ENCODE data around the gene HLA-C.
A peak's percentile ranks its signal among the peaks of the same experiment; 100 is the strongest.
"Not testable (repeated sequence)": the region's sequence is repeated elsewhere in the genome, so short reads cannot be mapped to it uniquely, and the experiment has no call there.

The HLA-C gene

DNA sequence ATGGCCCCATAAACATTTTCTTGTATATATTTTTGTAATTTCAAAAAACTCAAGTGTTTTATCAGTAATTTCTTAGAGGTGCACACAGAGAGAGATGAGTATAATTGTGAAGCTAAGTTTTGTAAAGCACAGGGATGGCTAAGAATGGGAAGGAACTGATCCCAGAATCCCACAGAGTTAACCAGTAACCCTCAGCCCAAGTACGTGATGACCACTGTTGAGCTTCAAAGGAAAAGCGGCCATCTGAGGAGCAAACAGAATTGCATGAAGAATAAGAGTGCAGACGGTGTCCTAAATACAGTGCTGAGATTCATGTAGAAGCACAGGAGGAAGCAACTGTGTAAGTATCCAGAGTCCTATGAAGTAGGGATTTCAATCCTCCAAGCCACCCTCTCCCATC lies 28.1 kb upstream of the HLA-C start:
- Histone ChIP-seq H3K9me3 (ENCODE audit: insufficient read depth, low read depth, low read length) (no peaks in the 10 kb centered on the region; the same call in 1 of the 2 replicates), H3K4me1 (ENCODE audit: insufficient read depth, low read length) (no peaks in the 10 kb centered on the region), H3K27me3 (ENCODE audit: insufficient read depth, low read length) (peaks cover 8% of the 10 kb centered on the region; the same call in 1 of the 2 replicates), H3K4me3 (ENCODE audit: low read length) (no peak overlapping the region), H3K36me3 (ENCODE audit: insufficient read depth, low read length) (no peaks in the 10 kb centered on the region), H3K9ac (ENCODE audit: low read depth, low read length) (no peak overlapping the region), H3K27ac (ENCODE audit: low read depth, low read length) (no peak overlapping the region)
- 95% methylated on average over 3 of the region's 3 CpGs for WGBS

DNA sequence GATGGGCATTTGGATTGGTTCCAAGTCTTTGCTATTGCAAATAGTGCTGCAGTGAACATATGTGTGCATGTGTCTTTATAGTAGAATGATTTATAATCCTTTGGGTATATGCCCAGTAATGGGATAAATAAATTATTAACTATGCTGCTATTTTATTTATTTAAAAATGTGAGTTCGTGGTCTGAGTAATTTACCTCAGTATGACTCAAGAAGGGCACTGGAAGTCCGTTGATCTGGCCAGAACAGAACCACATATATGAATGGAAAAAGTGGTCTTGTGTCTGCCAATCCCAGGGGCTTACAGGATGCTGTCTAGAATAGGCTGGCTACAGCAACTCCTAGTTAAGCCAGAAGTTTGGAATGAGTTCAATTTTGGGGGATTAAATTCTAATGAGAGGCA lies 27.6 kb upstream of the HLA-C start:
- no peaks in the 10 kb centered on the region for H3K36me3 ChIP-seq (ENCODE audit: insufficient read depth, low read length)
- WGBS, result 44% methylated on average over 2 of the region's 2 CpGs
- H3K27ac ChIP-seq (ENCODE audit: low read depth, low read length), result no peak overlapping the region
- H3K9ac ChIP-seq (ENCODE audit: low read depth, low read length), result no peak overlapping the region
- H3K4me3 ChIP-seq (ENCODE audit: low read length), result no peak overlapping the region
- H3K27me3 ChIP-seq (ENCODE audit: insufficient read depth, low read length), result peaks cover 8% of the 10 kb centered on the region; the same call in 1 of the 2 replicates
- H3K9me3 ChIP-seq (ENCODE audit: insufficient read depth, low read depth, low read length), result no peaks in the 10 kb centered on the region; the same call in 1 of the 2 replicates
- H3K4me1 ChIP-seq (ENCODE audit: insufficient read depth, low read length), result no peaks in the 10 kb centered on the region

DNA sequence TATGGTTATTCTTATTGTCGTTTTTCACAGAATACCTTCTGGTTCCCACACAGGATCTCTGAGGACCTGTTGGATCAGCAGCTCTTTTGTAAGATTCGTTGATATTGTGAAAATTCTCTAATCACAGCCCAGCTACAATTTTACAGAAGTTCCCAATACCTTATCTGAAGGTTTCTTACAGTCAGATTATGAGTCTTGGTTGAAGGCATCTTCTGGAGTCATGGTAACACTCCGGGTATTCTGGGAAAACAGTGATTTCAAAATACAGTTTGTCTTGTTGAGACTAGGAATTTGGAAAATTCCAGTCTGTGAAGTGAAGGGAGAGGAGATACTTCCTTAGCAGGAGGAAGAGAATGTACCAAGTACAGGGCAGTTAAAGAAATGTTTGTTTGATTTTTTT lies 22.2 kb upstream of the HLA-C start:
- H3K27ac ChIP-seq (ENCODE audit: low read depth, low read length), result no peak overlapping the region
- 95% methylated on average over 2 of the region's 3 CpGs for WGBS
- no peaks in the 10 kb centered on the region for H3K4me1 ChIP-seq (ENCODE audit: insufficient read depth, low read length)
- no peaks in the 10 kb centered on the region for H3K36me3 ChIP-seq (ENCODE audit: insufficient read depth, low read length)
- no peak overlapping the region for H3K9ac ChIP-seq (ENCODE audit: low read depth, low read length)
- H3K9me3 ChIP-seq (ENCODE audit: insufficient read depth, low read depth, low read length), result no peaks in the 10 kb centered on the region; the same call in 1 of the 2 replicates
- H3K4me3 ChIP-seq (ENCODE audit: low read length), result no peak overlapping the region
- peaks cover 13% of the 10 kb centered on the region; the same call in 1 of the 2 replicates for H3K27me3 ChIP-seq (ENCODE audit: insufficient read depth, low read length)

DNA sequence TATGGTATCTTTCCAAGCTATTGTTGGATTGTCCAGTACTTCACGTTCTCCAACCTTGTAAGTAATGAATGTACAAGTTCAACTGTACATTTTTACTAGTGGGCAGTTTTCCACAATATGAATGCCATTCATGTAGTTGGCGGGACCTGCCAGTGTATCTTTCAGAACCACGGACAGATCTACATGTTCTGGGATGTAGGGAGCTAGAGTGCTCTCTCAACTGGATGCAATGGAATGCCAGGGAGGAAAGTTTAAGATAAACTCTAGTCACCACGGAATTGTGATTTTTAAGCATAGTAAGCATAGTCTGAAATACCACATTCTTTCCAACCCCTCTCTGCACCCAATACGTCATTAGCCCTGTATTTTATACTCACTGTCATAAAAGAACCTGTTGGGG lies 21.5 kb upstream of the HLA-C start:
- Histone ChIP-seq H3K4me1 (ENCODE audit: insufficient read depth, low read length) (no peaks in the 10 kb centered on the region), H3K9me3 (ENCODE audit: insufficient read depth, low read depth, low read length) (no peaks in the 10 kb centered on the region; the same call in 1 of the 2 replicates), H3K9ac (ENCODE audit: low read depth, low read length) (no peak overlapping the region), H3K27me3 (ENCODE audit: insufficient read depth, low read length) (peaks cover 13% of the 10 kb centered on the region; the same call in 1 of the 2 replicates), H3K4me3 (ENCODE audit: low read length) (no peak overlapping the region), H3K36me3 (ENCODE audit: insufficient read depth, low read length) (no peaks in the 10 kb centered on the region), H3K27ac (ENCODE audit: low read depth, low read length) (no peak overlapping the region)
- 25% methylated on average over 3 of the region's 5 CpGs for WGBS

DNA sequence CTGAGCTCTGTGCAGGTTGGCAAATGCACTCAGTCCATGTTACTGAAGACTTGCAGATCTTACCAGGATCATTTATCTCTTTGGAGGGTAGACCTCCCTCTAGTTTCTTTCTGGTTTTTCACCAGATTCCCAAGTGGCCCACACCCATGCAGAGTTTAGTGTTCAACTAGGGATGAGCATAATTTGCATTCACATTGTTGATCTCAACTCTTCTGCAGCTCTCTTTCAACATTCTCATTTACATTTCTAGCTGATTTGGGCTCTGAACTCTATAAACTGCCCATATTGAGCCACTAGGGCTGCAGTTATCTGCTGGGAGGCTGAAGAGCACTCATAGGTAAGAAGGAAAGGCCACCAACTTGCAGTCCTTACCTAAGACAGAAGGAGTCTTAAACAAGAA lies 17.9 kb upstream of the HLA-C start:
- Histone ChIP-seq H3K27ac (ENCODE audit: low read depth, low read length) (no peak overlapping the region), H3K36me3 (ENCODE audit: insufficient read depth, low read length) (no peaks in the 10 kb centered on the region), H3K9me3 (ENCODE audit: insufficient read depth, low read depth, low read length) (no peaks in the 10 kb centered on the region), H3K4me1 (ENCODE audit: insufficient read depth, low read length) (no peaks in the 10 kb centered on the region), H3K4me3 (ENCODE audit: low read length) (no peak overlapping the region), H3K27me3 (ENCODE audit: insufficient read depth, low read length) (peaks cover 5% of the 10 kb centered on the region; the same call in 1 of the 2 replicates), H3K9ac (ENCODE audit: low read depth, low read length) (no peak overlapping the region)

DNA sequence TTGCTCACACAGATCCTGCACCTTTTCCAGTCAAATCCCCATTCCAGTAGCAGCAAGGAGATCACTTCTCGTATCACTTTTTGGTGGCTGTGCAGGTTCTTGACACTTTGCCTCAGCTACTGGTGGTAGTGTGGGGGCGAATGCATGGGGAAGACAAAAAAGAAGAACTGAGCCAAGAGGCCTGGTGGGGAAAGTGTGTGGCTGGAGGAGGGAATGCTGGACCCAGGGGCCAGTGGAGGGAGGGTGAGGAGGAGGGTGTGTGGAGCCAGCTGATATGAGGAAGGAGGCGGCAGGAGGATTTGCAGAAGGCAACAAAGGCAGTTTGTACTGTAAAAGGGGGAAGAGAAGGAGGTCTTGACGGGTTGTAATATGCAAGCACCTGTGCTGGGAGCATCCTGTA lies 15.7 kb upstream of the HLA-C start:
- H3K9me3 ChIP-seq (ENCODE audit: insufficient read depth, low read depth, low read length), result no peaks in the 10 kb centered on the region
- no peak overlapping the region for H3K4me3 ChIP-seq (ENCODE audit: low read length)
- H3K27ac ChIP-seq (ENCODE audit: low read depth, low read length), result no peak overlapping the region
- no peak overlapping the region for H3K9ac ChIP-seq (ENCODE audit: low read depth, low read length)
- H3K4me1 ChIP-seq (ENCODE audit: insufficient read depth, low read length), result no peaks in the 10 kb centered on the region
- 87% methylated on average over 4 of the region's 4 CpGs for WGBS
- H3K27me3 ChIP-seq (ENCODE audit: insufficient read depth, low read length), result no peaks in the 10 kb centered on the region
- H3K36me3 ChIP-seq (ENCODE audit: insufficient read depth, low read length), result no peaks in the 10 kb centered on the region

DNA sequence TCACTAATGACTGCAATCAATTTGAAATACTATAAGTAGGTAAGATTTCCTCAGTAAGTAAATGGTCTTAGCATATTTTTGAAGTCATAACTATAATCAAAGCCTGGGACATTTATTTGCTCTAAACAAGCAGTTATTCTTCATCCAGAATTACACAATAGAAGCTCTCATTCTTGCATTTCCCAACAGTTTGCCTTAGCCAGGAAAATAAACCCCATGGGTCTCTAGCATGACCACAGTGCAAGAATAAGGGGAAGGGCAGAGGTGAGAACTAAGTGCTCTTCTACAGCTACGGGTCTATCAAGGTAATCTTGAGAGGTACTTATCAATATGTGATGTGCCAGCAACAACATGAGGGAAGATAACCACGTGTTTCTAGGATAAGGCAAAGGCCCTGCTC lies 14.1 kb upstream of the HLA-C start:
- no peak overlapping the region for H3K27ac ChIP-seq (ENCODE audit: low read depth, low read length)
- WGBS, result 82% methylated on average over 2 of the region's 2 CpGs
- no peaks in the 10 kb centered on the region for H3K4me1 ChIP-seq (ENCODE audit: insufficient read depth, low read length)
- no peaks in the 10 kb centered on the region for H3K27me3 ChIP-seq (ENCODE audit: insufficient read depth, low read length)
- no peak overlapping the region for H3K9ac ChIP-seq (ENCODE audit: low read depth, low read length)
- H3K36me3 ChIP-seq (ENCODE audit: insufficient read depth, low read length), result no peaks in the 10 kb centered on the region
- H3K4me3 ChIP-seq (ENCODE audit: low read length), result no peak overlapping the region
- H3K9me3 ChIP-seq (ENCODE audit: insufficient read depth, low read depth, low read length), result no peaks in the 10 kb centered on the region

DNA sequence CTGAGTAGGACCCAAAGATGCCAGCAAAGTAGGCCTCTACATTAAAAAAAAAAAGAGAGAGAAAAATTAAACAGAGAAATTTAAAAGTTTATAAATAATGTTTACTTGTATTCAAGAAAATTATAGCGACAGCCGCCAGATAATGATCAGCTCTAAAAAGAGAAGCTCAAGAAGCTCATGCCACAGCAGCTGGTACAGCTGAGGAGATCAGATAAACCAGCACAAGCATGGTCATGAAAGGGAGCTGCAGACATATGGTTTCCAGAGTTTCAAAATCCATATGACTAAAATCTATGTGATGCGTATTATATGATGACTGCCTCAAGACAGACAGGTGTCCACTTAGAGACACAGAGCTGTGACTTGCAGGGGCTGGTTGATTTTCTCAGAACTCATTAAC lies 13.6 kb upstream of the HLA-C start:
- Histone ChIP-seq H3K27me3 (ENCODE audit: insufficient read depth, low read length) (no peaks in the 10 kb centered on the region), H3K9ac (ENCODE audit: low read depth, low read length) (no peak overlapping the region), H3K4me3 (ENCODE audit: low read length) (no peak overlapping the region), H3K4me1 (ENCODE audit: insufficient read depth, low read length) (no peaks in the 10 kb centered on the region), H3K27ac (ENCODE audit: low read depth, low read length) (no peak overlapping the region), H3K9me3 (ENCODE audit: insufficient read depth, low read depth, low read length) (no peaks in the 10 kb centered on the region), H3K36me3 (ENCODE audit: insufficient read depth, low read length) (no peaks in the 10 kb centered on the region)
- 97% methylated on average over 3 of the region's 3 CpGs for WGBS

DNA sequence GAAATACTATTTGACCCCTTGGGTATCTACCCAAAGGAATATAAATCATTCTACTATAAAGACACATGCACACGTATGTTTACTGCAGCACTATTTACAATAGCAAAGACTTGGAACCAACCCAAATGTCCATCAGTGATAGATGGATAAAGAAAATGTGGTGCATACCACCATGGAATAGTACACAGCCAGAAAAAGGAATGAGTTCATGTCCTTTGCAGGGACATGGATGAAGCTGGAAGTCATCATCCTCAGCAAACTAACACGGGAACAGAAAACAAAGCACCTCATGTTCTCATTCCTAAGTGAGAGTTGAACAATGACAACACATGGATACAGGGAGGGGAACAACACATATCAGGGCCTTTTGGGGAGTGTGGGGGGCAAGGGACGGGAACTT lies 7.8 kb upstream of the HLA-C start:
- not testable (repeated sequence) for H3K36me3 ChIP-seq (ENCODE audit: insufficient read depth, low read length); H3K9me3 ChIP-seq (ENCODE audit: insufficient read depth, low read depth, low read length); H3K27ac ChIP-seq (ENCODE audit: low read depth, low read length); H3K27me3 ChIP-seq (ENCODE audit: insufficient read depth, low read length); H3K4me3 ChIP-seq (ENCODE audit: low read length); H3K9ac ChIP-seq (ENCODE audit: low read depth, low read length); H3K4me1 ChIP-seq (ENCODE audit: insufficient read depth, low read length)
- WGBS, result 92% methylated on average over 3 of the region's 3 CpGs

DNA sequence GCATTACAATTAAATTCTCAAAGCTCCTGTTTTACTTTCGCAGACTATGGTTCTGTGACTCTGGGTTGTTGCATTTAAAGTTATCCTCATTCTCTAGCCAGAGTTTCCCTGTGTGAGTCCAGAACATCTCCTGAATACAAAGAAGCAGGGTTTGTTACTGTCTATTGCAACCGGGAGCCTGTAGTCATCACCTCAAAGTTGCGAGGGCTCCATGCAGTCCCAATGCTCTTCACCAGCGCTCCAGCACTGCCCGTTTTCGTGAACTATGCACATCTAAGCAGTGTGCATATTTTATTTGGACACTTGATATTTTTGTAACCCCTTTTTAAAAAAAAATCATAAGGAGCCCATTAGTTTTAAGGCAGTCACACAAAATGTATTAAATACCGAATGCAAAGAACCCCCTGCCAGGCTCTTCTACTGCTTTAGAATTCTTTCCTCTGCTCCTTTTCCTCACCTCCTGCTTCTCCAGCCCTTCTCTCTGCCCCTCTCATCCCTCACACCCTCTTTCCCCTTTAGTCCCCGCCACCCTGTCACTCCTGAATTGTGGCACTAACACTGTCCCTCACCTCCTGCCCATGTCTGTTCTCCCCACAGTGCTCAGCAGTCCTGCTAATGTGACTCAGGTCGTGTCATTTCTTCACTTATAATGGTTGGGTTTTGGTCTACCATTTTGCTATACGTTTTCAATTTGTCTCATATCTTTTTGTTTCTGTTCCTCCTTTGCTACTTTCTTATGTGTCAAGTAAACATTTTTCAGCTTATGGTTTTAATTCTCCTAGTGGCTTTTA lies 1.1 kb upstream of the HLA-C start:
- WGBS, result 63% methylated on average over 10 of the region's 10 CpGs
- Histone ChIP-seq H3K4me3 (ENCODE audit: low read length) (peak overlapping the region; percentile 84; the same call in 1 of the 2 replicates), H3K9me3 (ENCODE audit: insufficient read depth, low read depth, low read length) (no peaks in the 10 kb centered on the region), H3K36me3 (ENCODE audit: insufficient read depth, low read length) (peaks cover 12% of the 10 kb centered on the region), H3K27me3 (ENCODE audit: insufficient read depth, low read length) (peaks cover 31% of the 10 kb centered on the region), H3K9ac (ENCODE audit: low read depth, low read length) (no peak overlapping the region), H3K4me1 (ENCODE audit: insufficient read depth, low read length) (0 out of 2 replicates have a peak, but pooled peaks cover 3% of the 10 kb centered on the region), H3K27ac (ENCODE audit: low read depth, low read length) (no peak overlapping the region)

DNA sequence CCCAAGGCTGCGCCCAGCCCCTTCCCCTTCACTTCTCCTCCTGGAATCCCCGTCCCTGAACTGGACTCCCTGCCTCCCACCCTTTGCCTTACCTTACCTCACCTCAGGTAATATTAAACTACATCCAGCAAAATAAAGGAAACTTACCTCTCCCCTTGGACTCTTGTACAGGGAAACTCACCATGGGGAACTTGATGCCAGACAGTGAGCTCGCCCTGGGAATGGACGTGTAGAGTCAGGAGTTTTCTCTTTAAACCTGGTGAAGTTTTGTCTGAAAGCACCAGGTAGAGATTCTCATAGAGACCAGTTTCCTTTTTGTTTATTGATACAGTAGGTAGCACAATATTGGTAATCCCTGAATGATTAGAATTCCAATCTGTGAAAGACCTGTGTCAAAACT lies 544 bp upstream of the HLA-C start:
- Histone ChIP-seq H3K9ac (ENCODE audit: low read depth, low read length) (0 out of 2 replicates have a peak overlapping the region, but pooled peaks have one; percentile 11), H3K27me3 (ENCODE audit: insufficient read depth, low read length) (peaks cover 28% of the 10 kb centered on the region)

More for the DNA sequence above, 544 bp upstream of the HLA-C start:
- no peaks in the 10 kb centered on the region for H3K9me3 ChIP-seq (ENCODE audit: insufficient read depth, low read depth, low read length)
- 30% methylated on average over 4 of the region's 4 CpGs for WGBS
- 0 out of 2 replicates have a peak, but pooled peaks cover 3% of the 10 kb centered on the region for H3K4me1 ChIP-seq (ENCODE audit: insufficient read depth, low read length)
- no peak overlapping the region for H3K27ac ChIP-seq (ENCODE audit: low read depth, low read length)
- peaks cover 12% of the 10 kb centered on the region for H3K36me3 ChIP-seq (ENCODE audit: insufficient read depth, low read length)
- peak overlapping the region; percentile 84 for H3K4me3 ChIP-seq (ENCODE audit: low read length)

Measured in HUES64 (cell line).